Activated gamma-delta T cell treated with Interleukin-2 at 50 U/mL for 16 hours (primary cell): ENCODE measurements around the gene DPYSL4.

Experiments
- DNase-seq: peaks from one replicate; pipeline ENCODE4 v3.0.0-alpha.2; 2020

The DPYSL4 gene

GRCh38 chr10:132248455-132249225, 61.9 kb downstream of the DPYSL4 start:
- DNase-seq = peak; percentile 24

GRCh38 chr10:132249226-132249724, 62.5 kb downstream of the DPYSL4 start:
- DNase-seq = no peak

- no peak for DNase-seq
Observed at GRCh38 chr10:132249824-132250375, 63.2 kb downstream of the DPYSL4 start.

GRCh38 chr10:132250481-132251475, 64.0 kb downstream of the DPYSL4 start:
- DNase-seq = no peak

GRCh38 chr10:132251928-132252327, 65.2 kb downstream of the DPYSL4 start:
- DNase-seq = no peak

- DNase-seq = no peak
Observed at GRCh38 chr10:132252412-132252811, 65.7 kb downstream of the DPYSL4 start.

- no peak for DNase-seq
Observed at GRCh38 chr10:132253092-132253687, 66.4 kb downstream of the DPYSL4 start.

GRCh38 chr10:132254841-132255240, 68.1 kb downstream of the DPYSL4 start:
- no peak for DNase-seq
